ENCODE data around the gene GNG12. TPM values are rescaled to one million over a fixed set of nuclear protein-coding genes. Genes with fewer than 3 reads are reported as not detected.

Gene GNG12
- polyA plus RNA-seq, 1 donor (not counting 4 experiments of a cell fraction or from before 2014, with no cell fraction given): 208 TPM

- Histone ChIP-seq H3K9ac (ENCODE audit: control insufficient read depth, extremely low read depth, insufficient read depth, low read length) (no peak overlapping the region), H2AFZ (ENCODE audit: control insufficient read depth, low read length) (no peak overlapping the region), H3K9me3 (ENCODE audit: control insufficient read depth, low read depth, low read length) (no peaks in the 10 kb centered on the region), H3K4me2 (ENCODE audit: control insufficient read depth, extremely low read depth, insufficient read depth, low read depth, low read length) (no peak overlapping the region), H3K27me3 (ENCODE audit: control insufficient read depth, extremely low read depth, insufficient read depth, low read length) (no peaks in the 10 kb centered on the region), H4K20me1 (ENCODE audit: control insufficient read depth, extremely low read depth, insufficient read depth, low read length) (no peaks in the 10 kb centered on the region), H3K9me1 (ENCODE audit: control insufficient read depth, extremely low read depth, insufficient read depth, low read length) (no peaks in the 10 kb centered on the region), H3K36me3 (ENCODE audit: control insufficient read depth in 2 of 2, extremely low read depth in 1 of 2, insufficient read depth in 2 of 2, low read length in 2 of 2) (peaks cover 0 to 3% of the 10 kb centered on the region in 2 experiments), H3K27ac (ENCODE audit: control insufficient read depth, insufficient read depth, low read length) (no peak overlapping the region), H3K4me1 (ENCODE audit: control insufficient read depth, extremely low read depth, insufficient read depth, low read length) (peaks cover 69% of the 10 kb centered on the region), H3K79me2 (ENCODE audit: control insufficient read depth, insufficient read depth, low read length) (peaks cover 45% of the 10 kb centered on the region), H3K4me3 (ENCODE audit: control insufficient read depth in 2 of 3, extremely low read depth in 1 of 3, insufficient read depth in 2 of 3, low read depth in 1 of 3, low read length in 3 of 3) (no peak overlapping the region)
- FAIRE-seq (no peak), DNase-seq (ENCODE audit: low read depth, low spot score) (no peak)
- TF ChIP-seq EZH2 (IDR thresholded peaks at IDR 0.05; ENCODE audit: low read length): no peak
- no peak for TF ChIP-seq CTCF (optimal IDR thresholded peaks at IDR 0.05 in 1 of 3, IDR thresholded peaks at IDR 0.05 in 1 of 3, conservative IDR thresholded peaks at IDR 0.05 in 1 of 3; ENCODE audit: extremely low read depth in 1 of 3, insufficient read depth in 2 of 3, low read length in 3 of 3)
- dilution Hi-C loops (cut with MboI; ENCODE audit: extremely low pct_ligation_motif_present, low sequenced_read_pairs): no loop called here
Measured at GRCh38 chr1:67722292-67722944, 110.8 kb downstream of the GNG12 start.

- dilution Hi-C loops (cut with MboI; ENCODE audit: extremely low pct_ligation_motif_present, low sequenced_read_pairs): no loop called here
- no peak for FAIRE-seq
- Histone ChIP-seq H3K9me3 (ENCODE audit: control insufficient read depth, low read depth, low read length) (no peaks in the 10 kb centered on the region), H3K27me3 (ENCODE audit: control insufficient read depth, extremely low read depth, insufficient read depth, low read length) (no peaks in the 10 kb centered on the region), H3K36me3 (ENCODE audit: control insufficient read depth in 2 of 2, extremely low read depth in 1 of 2, insufficient read depth in 2 of 2, low read length in 2 of 2) (peaks cover 0 to 3% of the 10 kb centered on the region in 2 experiments), H3K4me3 (ENCODE audit: control insufficient read depth in 2 of 3, extremely low read depth in 1 of 3, insufficient read depth in 2 of 3, low read depth in 1 of 3, low read length in 3 of 3) (no peak overlapping the region), H2AFZ (ENCODE audit: control insufficient read depth, low read length) (no peak overlapping the region), H3K9me1 (ENCODE audit: control insufficient read depth, extremely low read depth, insufficient read depth, low read length) (no peaks in the 10 kb centered on the region), H4K20me1 (ENCODE audit: control insufficient read depth, extremely low read depth, insufficient read depth, low read length) (no peaks in the 10 kb centered on the region), H3K27ac (ENCODE audit: control insufficient read depth, insufficient read depth, low read length) (no peak overlapping the region), H3K4me2 (ENCODE audit: control insufficient read depth, extremely low read depth, insufficient read depth, low read depth, low read length) (no peak overlapping the region), H3K4me1 (ENCODE audit: control insufficient read depth, extremely low read depth, insufficient read depth, low read length) (peaks cover 69% of the 10 kb centered on the region), H3K79me2 (ENCODE audit: control insufficient read depth, insufficient read depth, low read length) (peaks cover 44% of the 10 kb centered on the region), H3K9ac (ENCODE audit: control insufficient read depth, extremely low read depth, insufficient read depth, low read length) (no peak overlapping the region)
- TF ChIP-seq CTCF (optimal IDR thresholded peaks at IDR 0.05 in 1 of 3, IDR thresholded peaks at IDR 0.05 in 1 of 3, conservative IDR thresholded peaks at IDR 0.05 in 1 of 3; ENCODE audit: extremely low read depth in 1 of 3, insufficient read depth in 2 of 3, low read length in 3 of 3): no peak
- no peak for TF ChIP-seq EZH2 (IDR thresholded peaks at IDR 0.05; ENCODE audit: low read length)
- DNase-seq (ENCODE audit: low read depth, low spot score): no peak
Measured at GRCh38 chr1:67721650-67722291, 111.5 kb downstream of the GNG12 start.

Measured in keratinocyte (primary cell).